NCI-H1930 (cell line): ENCODE results near the gene OMA1.
"Not testable (repeated sequence)": the region's sequence is repeated elsewhere in the genome, so short reads cannot be mapped to it uniquely, and the experiment has no call there.

Experiments used
- DNase-seq, 2 experiments: peaks; one replicate each; lab custom pipeline; 2025; lab: John Stamatoyannopoulos, UW

The OMA1 gene

GRCh38 chr1:58573705-58574591 lies 27.4 kb upstream of the OMA1 start:
- no peak for DNase-seq

- no peak for DNase-seq
These were observed 26.6 kb upstream of the OMA1 start for GRCh38 chr1:58573138-58573537.

GRCh38 chr1:58572690-58573089 lies 26.2 kb upstream of the OMA1 start:
- no peak for DNase-seq

GRCh38 chr1:58571616-58572015 lies 25.1 kb upstream of the OMA1 start:
- no peak for DNase-seq

- DNase-seq, result no peak
These were observed 24.3 kb upstream of the OMA1 start for GRCh38 chr1:58570817-58571216.

- DNase-seq, result no peak
These were observed 23.6 kb upstream of the OMA1 start for GRCh38 chr1:58570094-58570493.

GRCh38 chr1:58568911-58569310 lies 22.4 kb upstream of the OMA1 start:
- DNase-seq, result no peak

- DNase-seq, result no peak
These were observed 21.8 kb upstream of the OMA1 start for GRCh38 chr1:58568271-58568860.

GRCh38 chr1:58566339-58566738 lies 19.8 kb upstream of the OMA1 start:
- no peak for DNase-seq

- DNase-seq, result not testable (repeated sequence)
These were observed 17.2 kb upstream of the OMA1 start for GRCh38 chr1:58563715-58564114.

- no peak for DNase-seq
These were observed 15.1 kb upstream of the OMA1 start for GRCh38 chr1:58561633-58562032.

GRCh38 chr1:58555393-58555792 lies 8.9 kb upstream of the OMA1 start:
- DNase-seq, result no peak

GRCh38 chr1:58551186-58552140 lies 4.9 kb upstream of the OMA1 start:
- DNase-seq, result no peak

- DNase-seq, result not testable (repeated sequence)
These were observed 2.8 kb upstream of the OMA1 start for GRCh38 chr1:58549291-58549690.

GRCh38 chr1:58548371-58548770 lies 1.8 kb upstream of the OMA1 start:
- DNase-seq, result no peak

GRCh38 chr1:58545591-58546519 lies 671 bp downstream of the OMA1 start:
- DNase-seq, result peak; percentile 14 to 16

- DNase-seq, result no peak
These were observed 3.3 kb downstream of the OMA1 start for GRCh38 chr1:58543260-58543659.

- DNase-seq, result no peak
These were observed 7.0 kb downstream of the OMA1 start for GRCh38 chr1:58539553-58539952.

GRCh38 chr1:58538821-58539220 lies 7.7 kb downstream of the OMA1 start:
- no peak for DNase-seq

- not testable (repeated sequence) for DNase-seq
These were observed 14.7 kb downstream of the OMA1 start for GRCh38 chr1:58531842-58532241.

- no peak for DNase-seq
These were observed 17.2 kb downstream of the OMA1 start for GRCh38 chr1:58529284-58529683.
